ENCODE data around the gene ADH4. TPM values are rescaled to one million over a fixed set of nuclear protein-coding genes. Genes with fewer than 3 reads are reported as not detected.

ADH4 gene
- total and polyA plus RNA-seq, 10 donors, result 0.11 to 0.61 (median 0.34) TPM; not detected in 3

GRCh38 chr4:99079625-99080295, 64.3 kb downstream of the ADH4 start:
- H3K36me3 ChIP-seq, result peaks cover 2 to 100% (median 95%) of the 10 kb centered on the region in 6 donors
- H3K27ac ChIP-seq, result no peak overlapping the region
- DNase-seq, result no peak
- no peaks in the 10 kb centered on the region for H3K27me3 ChIP-seq (replicated peaks in 1 of 7)
- intact Hi-C loops (cut with DNase I; ENCODE audit: low total_unique reads), result no loop called here
- no peak overlapping the region for H3K4me3 ChIP-seq
- no peaks in the 10 kb centered on the region for H3K9me3 ChIP-seq
- peaks cover 0 to 13% (median 2%) of the 10 kb centered on the region in 6 donors for H3K4me1 ChIP-seq
- 87 to 96% (median 92%) methylated on average over 5 of the region's 5 CpGs for WGBS, 5 donors
- TF ChIP-seq POLR2A (IDR thresholded peaks at IDR 0.05), result no peak
- no peak for TF ChIP-seq POLR2AphosphoS5 (IDR thresholded peaks at IDR 0.05)
- no peak for TF ChIP-seq CTCF (IDR thresholded peaks at IDR 0.05 in 8 of 11, conservative IDR thresholded peaks at IDR 0.05 in 3 of 11)

GRCh38 chr4:99078931-99079624, 65.0 kb downstream of the ADH4 start:
- 88 to 95% (median 89%) methylated on average over 5 of the region's 5 CpGs for WGBS, 5 donors
- Histone ChIP-seq H3K9me3 (no peaks in the 10 kb centered on the region), H3K27ac (no peak overlapping the region), H3K36me3 (peaks cover under 1 to 100% (median 98%) of the 10 kb centered on the region in 6 donors), H3K27me3 (replicated peaks in 1 of 7) (no peaks in the 10 kb centered on the region), H3K4me1 (peaks cover 0 to 13% (median 0%) of the 10 kb centered on the region in 6 donors), H3K4me3 (no peak overlapping the region)
- DNase-seq, result no peak
- intact Hi-C loops (cut with DNase I; ENCODE audit: low total_unique reads), result no loop called here
- TF ChIP-seq POLR2AphosphoS5 (IDR thresholded peaks at IDR 0.05) (no peak), CTCF (IDR thresholded peaks at IDR 0.05 in 8 of 11, conservative IDR thresholded peaks at IDR 0.05 in 3 of 11) (no peak), POLR2A (IDR thresholded peaks at IDR 0.05) (no peak)

GRCh38 chr4:99078336-99078735, 65.8 kb downstream of the ADH4 start:
- H3K36me3 ChIP-seq, result peaks cover 0 to 100% (median 98%) of the 10 kb centered on the region in 6 donors
- H3K9me3 ChIP-seq, result no peaks in the 10 kb centered on the region
- no peaks in the 10 kb centered on the region for H3K27me3 ChIP-seq (replicated peaks in 1 of 7)
- WGBS, 5 donors, result 85 to 98% (median 92%) methylated on average over 5 of the region's 5 CpGs
- DNase-seq, result no peak
- no peak for TF ChIP-seq CTCF (IDR thresholded peaks at IDR 0.05 in 8 of 11, conservative IDR thresholded peaks at IDR 0.05 in 3 of 11)
- TF ChIP-seq POLR2A (IDR thresholded peaks at IDR 0.05), result no peak
- TF ChIP-seq POLR2AphosphoS5 (IDR thresholded peaks at IDR 0.05), result no peak
- no peak overlapping the region for H3K4me3 ChIP-seq
- peaks cover 0 to 13% (median 0%) of the 10 kb centered on the region in 6 donors for H3K4me1 ChIP-seq
- intact Hi-C loops (cut with DNase I; ENCODE audit: low total_unique reads), result no loop called here
- no peak overlapping the region for H3K27ac ChIP-seq

- H3K36me3 ChIP-seq, result peaks cover 0 to 100% (median 98%) of the 10 kb centered on the region in 6 donors
- DNase-seq, result no peak
- no peak overlapping the region for H3K4me3 ChIP-seq
- H3K27me3 ChIP-seq (replicated peaks in 1 of 7), result no peaks in the 10 kb centered on the region
- H3K27ac ChIP-seq, result no peak overlapping the region
- 90 to 97% (median 95%) methylated on average over 4 of the region's 4 CpGs for WGBS, 5 donors
- H3K4me1 ChIP-seq, result peaks cover 0 to 2% (median 0%) of the 10 kb centered on the region in 6 donors
- TF ChIP-seq CTCF (IDR thresholded peaks at IDR 0.05 in 8 of 11, conservative IDR thresholded peaks at IDR 0.05 in 3 of 11) (no peak), POLR2A (IDR thresholded peaks at IDR 0.05) (no peak), POLR2AphosphoS5 (IDR thresholded peaks at IDR 0.05) (no peak)
- intact Hi-C loops (cut with DNase I; ENCODE audit: low total_unique reads), result no loop called here
- H3K9me3 ChIP-seq, result no peaks in the 10 kb centered on the region
Measured at GRCh38 chr4:99077177-99077576, 66.9 kb downstream of the ADH4 start.

Measured in spleen (tissue), 11 donors.